HG03066 (cell line): ENCODE measurements around the gene KCNMB3.
"Not testable (repeated sequence)": the region's sequence is repeated elsewhere in the genome, so short reads cannot be mapped to it uniquely, and the experiment has no call there.

ENCODE experiments used
- ATAC-seq: cut with Tn5 transposase; IDR thresholded peaks from one replicate; pipeline ENCODE4 v1.9.1; 2021; ENCODE audit warnings: low read depth; ENCODE audit not compliant: unreplicated experiment

The KCNMB3 gene

GRCh38 chr3:179250803-179251476, at the start of gene KCNMB3:
TSS of gene KCNMB3 (minus strand) at chr3:179251114. CDS start at chr3:179250990, 124 bp downstream.
- ATAC-seq, result no peak

DNA sequence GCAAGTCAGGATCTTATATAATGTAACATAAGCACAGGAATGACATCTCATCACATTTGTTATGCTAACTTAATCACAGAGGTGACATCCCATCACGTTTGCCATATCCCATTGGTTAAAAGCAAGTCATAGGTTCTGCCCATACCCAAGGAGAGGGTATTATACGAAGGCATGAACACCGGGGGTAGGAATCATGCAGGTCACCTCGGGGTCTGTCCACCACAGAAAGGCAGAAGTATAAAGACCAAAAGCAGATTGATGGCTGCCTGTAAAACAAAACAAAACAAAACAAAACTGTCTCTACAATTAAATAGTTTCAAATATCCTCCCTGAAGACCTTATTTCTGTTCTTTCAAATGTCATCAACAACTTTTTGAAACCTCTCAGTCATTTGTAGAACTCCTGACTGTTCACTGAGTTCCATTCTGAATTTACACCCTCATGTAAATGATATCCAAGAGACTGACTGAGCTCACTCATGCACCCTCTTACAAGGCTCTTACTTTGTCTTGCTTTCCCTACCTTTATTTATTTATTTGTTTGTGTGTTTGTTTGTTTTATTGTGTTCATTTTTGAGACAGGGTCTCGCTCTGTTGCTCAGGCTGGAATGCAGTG, 49.2 kb upstream of the KCNMB3 start:
- peak; percentile 45 for ATAC-seq

- ATAC-seq, result no peak
These were observed 48.4 kb upstream of the KCNMB3 start for GRCh38 chr3:179299316-179299715.

GRCh38 chr3:179297971-179298725, 47.2 kb upstream of the KCNMB3 start:
- no peak for ATAC-seq

- ATAC-seq, result no peak
These were observed 41.5 kb upstream of the KCNMB3 start for GRCh38 chr3:179292450-179292849.

GRCh38 chr3:179289295-179289694, 38.4 kb upstream of the KCNMB3 start:
- ATAC-seq, result no peak

DNA sequence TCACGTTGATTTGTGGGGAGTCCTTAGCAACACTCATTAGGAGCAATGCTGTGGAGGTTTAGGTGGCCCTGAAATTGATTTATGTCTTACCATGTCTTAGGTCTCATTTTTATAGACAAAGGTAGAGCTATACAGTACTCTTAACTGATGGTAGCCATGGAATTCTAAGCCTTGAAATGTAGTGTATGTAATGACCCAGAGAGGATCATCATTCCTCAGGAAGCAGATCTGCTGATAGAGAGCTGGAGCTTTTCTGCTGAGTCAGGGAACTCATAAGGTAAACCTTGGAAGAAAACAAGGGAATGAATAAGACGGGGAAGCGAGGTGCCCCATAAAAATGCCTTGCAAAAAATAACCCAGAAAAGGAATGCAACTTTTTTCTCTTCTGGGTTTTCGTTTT, 37.9 kb upstream of the KCNMB3 start:
- no peak for ATAC-seq

- ATAC-seq, result no peak
These were observed 35.4 kb upstream of the KCNMB3 start for GRCh38 chr3:179286331-179286730.

- no peak for ATAC-seq
These were observed 30.9 kb upstream of the KCNMB3 start for GRCh38 chr3:179281825-179282224.

GRCh38 chr3:179279837-179280236, 28.9 kb upstream of the KCNMB3 start:
- no peak for ATAC-seq

GRCh38 chr3:179278932-179279693, 28.2 kb upstream of the KCNMB3 start:
- no peak for ATAC-seq

DNA sequence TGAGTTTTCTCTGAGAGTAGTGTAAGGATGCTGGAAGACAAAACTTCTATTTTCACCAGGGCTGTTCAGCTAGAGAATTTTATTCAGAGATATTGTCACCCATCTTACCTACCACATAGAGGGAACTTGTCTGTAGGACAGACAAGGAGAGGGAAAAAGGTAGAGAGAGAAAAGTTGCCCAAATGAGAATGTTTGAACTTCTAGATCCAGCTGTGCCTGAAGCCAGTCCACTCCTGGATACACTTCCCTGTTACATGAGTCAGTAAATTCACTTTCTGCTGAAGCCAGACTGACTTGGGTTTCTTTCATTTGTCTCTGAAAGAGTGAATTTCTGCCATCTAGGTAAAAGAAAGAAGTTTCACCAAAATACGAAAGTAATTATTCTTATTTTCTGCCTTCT, 27.2 kb upstream of the KCNMB3 start:
- no peak for ATAC-seq

- ATAC-seq, result no peak
These were observed 25.8 kb upstream of the KCNMB3 start for GRCh38 chr3:179276743-179277142.

DNA sequence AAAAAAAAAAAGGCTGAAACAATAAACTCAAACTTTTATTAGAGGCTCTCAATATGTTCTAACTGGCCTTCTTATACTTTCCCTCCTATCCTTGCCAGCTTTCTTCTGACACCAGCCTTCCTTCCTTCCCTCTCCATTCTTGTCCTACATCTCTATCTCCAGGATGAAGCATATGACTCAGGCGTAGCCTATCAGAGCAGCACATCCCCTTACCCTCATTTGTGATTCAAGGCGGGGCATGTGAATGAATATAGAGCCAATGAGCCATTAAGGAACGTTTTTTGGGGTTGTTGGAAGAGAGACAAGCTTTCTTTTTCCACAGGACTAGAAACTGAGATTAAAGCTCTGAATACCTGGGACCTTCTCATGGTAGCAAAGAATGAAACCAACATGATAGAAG, 25.1 kb upstream of the KCNMB3 start:
- ATAC-seq, result no peak

GRCh38 chr3:179274434-179274833, 23.5 kb upstream of the KCNMB3 start:
- not testable (repeated sequence) for ATAC-seq

DNA sequence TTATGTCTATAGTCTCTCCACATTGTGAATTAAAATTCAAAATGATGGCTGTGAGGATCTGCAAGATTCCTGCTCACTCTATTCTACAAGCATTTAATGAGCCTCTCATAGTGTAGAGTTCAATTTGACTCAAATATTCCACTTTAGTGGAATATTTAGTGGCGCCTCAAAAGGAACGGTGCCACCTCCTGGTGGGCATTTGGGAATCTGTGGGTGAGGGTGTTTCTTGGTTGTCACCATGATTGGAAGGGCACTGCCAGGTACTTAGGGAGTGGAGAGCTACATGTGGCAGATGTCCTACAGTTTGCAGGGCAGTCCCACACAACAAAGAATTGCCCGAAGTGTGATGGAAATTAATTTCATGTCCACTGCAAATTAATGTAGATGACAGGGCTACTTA, 21.5 kb upstream of the KCNMB3 start:
- ATAC-seq, result no peak

DNA sequence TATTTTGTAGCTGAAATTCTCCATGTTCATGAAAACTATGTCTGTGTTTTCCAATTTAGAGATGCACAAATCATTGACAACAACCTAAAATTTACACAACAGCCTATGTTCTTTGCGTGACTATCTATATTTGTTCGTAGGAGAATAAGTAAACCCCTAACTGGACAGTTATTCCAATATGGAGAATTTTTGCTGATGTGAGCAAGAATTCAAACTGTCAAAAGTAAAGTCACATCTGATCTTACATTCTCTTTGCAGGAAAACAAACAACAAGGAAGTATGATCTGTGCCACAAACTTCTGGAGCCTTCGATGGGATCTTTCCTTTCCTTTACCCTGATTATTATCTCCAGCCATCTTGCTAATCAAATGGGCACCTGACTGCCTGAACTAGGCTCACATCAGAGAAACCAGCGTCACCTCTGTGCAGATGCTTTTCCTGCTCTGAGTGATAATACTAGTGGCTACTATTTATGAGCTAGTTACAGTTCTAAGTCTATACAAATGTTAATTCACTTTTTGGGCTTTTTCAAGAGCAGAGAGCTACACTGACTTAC, 18.3 kb upstream of the KCNMB3 start:
- ATAC-seq, result no peak

- no peak for ATAC-seq
These were observed 17.6 kb upstream of the KCNMB3 start for GRCh38 chr3:179268400-179269051.

DNA sequence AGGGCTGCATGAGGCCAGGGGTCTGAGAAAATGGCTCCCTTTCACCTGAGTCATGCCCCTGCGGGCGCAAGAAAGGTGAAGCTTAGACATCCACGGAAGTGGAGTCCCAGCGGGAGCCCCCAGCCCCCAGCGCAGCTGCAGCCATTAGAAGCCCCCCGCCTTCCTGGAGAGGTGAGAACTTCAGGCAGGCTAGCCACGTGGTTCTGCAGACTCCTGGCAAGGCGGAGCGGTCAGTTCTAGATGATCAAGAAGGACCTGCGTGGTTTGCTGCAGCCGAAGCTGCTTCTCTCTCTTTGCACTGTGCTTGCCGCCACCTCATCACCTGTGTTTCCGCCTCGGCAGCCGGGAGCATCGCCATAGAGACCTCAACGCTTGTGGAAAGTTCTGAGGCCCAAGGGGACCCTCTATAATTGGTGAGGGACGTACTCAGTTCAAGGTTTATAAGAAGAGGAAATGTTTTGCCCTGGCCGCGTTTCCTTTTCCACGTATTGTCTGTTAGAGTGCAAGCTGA, 15.8 kb upstream of the KCNMB3 start:
- ATAC-seq, result no peak

- peak; percentile 36 for ATAC-seq
These were observed 15.0 kb upstream of the KCNMB3 start for GRCh38 chr3:179265875-179266274.
